GM19099 (cell line): ENCODE data around the gene SLC35D2.

ENCODE experiments used
- POLR2A ChIP-seq: IDR thresholded peaks from 3 replicates; pipeline ENCODE4 v1.6.1; 2011; ENCODE audit warnings: low read depth; ENCODE audit not compliant: insufficient read length; ENCODE audit errors: extremely low read depth

The SLC35D2 gene

DNA sequence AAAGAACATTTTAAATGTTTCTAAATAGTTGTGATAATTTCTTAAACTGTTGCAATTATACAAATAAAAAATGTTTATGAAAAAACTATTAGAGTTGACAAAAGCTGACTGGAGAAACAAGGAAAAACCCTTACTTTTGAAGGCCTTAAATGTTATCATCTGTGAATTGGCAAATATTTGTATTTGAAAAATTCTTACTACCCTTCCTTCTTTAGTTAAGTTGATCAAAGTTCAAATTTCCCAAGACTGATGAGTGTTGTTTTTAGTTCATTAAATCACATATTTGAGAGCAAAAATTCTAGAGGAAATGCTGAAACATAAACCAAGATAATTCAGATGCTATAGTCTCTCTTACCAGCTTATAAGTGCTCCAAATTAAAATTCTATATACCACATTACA is 2.6 kb upstream of the SLC35D2 start:
- no peak for TF ChIP-seq POLR2A

DNA sequence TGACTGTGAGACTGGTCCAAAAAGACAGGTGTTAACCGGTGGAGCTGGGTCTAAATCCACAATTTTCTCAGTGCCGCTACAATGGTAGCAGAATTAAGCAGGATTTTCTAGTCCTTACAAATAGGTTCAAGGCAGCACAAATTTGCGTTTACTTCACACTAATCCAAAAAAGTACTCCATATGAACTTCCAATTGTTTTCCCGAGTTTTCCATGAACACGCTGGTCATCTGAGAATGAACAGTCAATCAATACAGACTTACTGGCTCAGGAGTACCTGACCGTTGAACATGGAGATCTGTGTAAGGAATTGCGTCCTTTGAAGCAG is 709 bp downstream of the SLC35D2 start:
- no peak for TF ChIP-seq POLR2A

DNA sequence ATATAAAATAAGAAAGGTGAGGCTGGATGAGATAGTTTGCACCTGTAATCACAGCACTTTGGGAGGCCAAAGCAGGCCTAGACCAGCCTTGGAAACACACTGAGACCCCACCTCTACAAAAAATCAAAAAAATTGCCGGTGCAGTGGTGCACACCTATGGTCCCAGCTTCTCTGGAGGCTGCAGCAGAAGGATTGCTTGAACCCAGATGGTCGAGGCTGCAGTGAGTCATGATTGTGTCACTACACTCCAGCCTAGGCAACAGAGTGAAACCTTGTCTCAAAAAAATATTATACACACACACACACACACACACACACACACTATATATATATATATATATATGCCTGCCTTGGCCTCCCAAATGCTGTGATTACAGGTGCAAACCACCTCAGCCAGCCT is 1.3 kb downstream of the SLC35D2 start:
- TF ChIP-seq POLR2A = no peak

DNA sequence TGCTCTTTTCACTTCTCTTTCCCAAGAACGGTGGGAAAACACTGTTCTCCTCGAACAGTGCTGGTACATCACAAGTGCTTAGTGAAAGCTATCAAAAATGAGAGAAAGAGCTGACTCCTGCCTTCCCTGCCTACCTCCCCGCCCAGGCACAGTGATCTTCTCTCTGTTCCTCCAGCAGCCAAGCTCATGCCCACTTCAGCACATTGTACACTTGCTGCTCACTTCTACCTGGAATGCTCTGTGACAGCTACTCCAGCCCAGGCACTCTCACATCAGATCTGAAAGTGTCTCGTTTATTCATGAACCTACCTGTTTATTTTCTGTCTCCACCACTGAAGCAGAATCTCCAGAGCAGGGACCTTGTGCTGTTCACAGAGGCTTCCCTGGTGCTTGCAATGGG is 1.8 kb downstream of the SLC35D2 start:
- TF ChIP-seq POLR2A = no peak

DNA sequence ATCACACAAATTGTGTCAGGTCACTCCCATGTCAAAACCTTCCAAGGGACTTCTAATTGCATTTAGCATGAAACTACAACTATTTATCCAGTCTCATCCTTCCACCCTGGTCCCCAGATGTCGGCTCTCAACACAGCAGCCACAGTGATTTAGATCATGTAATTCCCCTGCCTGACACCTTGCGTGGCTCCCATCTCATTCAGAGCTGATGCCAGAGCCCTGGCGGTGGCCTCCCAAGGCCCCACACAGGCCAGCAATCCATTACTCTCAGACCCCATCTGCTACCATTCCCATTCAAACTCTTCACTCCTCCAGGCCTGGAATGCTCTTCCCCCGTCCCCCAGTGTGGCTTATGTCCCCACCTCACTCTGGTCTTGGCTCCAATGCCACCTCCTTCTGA is 2.4 kb downstream of the SLC35D2 start:
- TF ChIP-seq POLR2A = no peak

DNA sequence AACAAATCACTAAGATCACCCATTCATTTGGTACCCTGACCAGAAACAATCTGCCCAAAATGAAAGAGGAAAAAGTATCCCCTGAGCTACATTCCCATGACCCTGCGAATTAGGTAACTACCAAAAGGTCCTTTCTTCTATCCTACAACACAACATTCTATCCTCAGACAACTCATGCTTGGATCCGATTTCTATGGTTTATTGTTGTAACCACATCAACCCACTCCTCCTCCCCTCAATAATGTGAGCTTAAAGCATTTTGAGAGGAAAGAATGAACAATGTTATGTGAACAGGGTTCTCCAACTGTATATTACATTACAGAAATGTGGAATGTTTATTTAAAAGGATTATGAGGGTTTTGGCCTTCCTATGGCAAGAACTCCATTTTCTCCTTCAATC is 4.0 kb downstream of the SLC35D2 start:
- TF ChIP-seq POLR2A = no peak

DNA sequence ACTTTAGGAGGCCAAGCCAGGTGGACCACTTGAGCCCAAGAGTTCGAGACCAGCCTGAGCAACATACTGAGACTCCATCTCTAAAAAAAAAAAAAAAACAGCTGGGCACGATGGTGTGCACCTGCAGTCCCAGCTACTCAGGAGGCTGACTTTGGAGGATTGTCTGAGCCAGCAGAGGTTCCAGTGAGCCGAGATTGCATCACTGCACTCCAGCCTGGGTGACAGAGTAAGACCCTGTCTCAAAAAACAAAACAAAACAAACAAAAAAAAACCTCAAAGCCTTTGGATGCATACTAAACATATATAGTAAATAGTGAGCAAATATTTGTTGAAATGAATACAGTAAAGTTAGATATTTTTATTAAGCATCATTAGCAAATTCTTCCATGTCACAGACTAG is 5.3 kb downstream of the SLC35D2 start:
- TF ChIP-seq POLR2A = no peak

DNA sequence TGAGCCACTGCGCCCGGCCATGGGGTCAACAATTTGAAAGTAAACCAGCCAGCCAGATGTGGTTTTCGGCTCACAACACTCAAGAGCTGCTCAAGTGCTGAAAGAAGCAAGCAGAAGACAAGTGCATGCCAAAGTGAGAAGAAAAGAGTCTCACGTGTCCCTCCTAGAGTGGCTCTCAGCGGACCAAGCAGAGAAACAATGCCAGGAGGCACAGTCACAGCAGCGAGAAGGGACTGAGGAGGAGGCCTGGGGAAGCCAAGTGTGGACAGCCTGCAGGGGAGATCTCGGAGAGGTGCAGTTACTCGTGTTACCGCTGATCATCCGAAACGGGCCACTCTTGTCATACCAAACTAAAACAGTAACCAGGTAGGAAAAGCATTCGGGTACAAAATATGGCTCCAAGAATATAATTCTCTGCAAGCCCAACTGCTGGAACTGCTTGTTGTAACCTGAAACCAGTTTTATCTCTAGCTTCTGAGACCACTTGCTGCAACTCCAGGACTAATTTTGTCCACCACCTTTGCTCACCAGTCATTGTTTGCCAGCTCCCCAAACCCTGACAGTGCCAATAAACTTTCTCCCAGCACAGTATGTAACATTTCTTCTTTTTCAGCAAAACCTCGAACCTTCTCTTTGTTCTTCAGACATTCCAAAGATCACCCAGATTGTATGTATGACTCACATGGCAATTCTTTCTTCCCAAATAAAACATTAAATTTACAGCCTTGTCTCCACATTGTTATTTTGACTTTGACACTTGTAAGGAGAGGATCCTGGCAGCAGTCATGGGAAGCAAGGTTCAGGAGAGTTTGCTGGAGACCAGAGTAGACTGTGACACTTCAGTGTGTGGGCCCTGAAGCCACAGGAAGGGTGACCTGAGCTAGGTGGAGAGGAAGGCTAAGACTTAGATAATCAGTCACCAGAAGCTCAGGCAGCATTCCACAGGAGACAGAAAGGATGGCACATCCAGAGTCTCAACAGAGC is 6.3 kb downstream of the SLC35D2 start:
- no peak for TF ChIP-seq POLR2A

DNA sequence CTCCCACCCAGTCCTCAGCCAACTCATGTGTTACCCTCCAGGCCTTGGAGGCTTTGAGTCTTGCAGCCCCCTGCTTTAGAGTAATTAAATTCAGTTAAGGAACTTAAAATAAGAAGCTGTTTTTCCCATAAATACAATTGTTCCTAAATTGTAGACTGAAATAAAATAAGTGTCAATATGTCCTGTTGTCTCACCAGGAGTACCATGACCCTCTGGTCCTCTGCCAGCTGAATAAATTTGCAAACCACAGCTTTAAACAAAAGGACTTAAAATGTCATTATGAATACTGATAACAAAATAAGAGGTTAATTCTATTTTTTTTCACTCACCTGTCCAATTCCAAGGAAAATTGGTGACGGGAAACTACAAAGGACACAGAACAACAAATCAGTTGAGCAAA is 15.6 kb downstream of the SLC35D2 start:
- no peak for TF ChIP-seq POLR2A

DNA sequence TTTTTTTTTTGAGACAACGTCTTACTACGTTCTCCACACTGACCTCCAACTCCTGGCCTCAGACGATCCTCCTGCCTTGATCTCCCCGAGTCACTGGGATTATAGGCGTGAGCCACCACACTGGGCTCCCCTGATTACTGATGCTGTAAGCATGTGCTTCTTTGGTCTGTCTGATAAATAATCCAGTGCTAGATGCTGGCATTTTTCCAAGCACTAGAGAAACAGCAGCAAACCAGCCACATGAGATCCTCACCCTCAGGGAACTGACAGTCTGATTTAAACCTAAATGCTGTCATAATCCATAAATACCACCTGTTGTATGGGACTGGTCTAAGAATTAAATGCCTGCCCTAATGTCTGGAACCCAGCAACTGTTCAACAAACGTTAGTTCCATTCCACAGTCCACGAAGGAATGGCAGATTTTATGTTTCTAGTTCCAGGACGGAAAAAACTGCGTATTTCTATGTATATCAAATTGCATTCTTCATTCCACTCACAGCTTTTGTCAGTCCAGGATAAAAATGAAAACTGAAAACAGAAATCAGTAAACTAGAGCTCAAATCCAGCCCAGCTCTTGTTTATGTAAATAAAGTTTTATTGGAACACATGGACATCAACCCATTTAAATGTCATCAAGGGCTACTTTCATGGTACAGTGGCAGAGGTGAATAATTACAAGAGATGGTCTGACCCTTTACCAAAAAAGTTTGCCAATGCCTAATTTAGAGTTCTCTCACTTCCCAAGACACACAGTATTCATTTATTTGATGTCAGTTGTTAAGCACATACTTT is 20.1 kb downstream of the SLC35D2 start:
- no peak for TF ChIP-seq POLR2A

DNA sequence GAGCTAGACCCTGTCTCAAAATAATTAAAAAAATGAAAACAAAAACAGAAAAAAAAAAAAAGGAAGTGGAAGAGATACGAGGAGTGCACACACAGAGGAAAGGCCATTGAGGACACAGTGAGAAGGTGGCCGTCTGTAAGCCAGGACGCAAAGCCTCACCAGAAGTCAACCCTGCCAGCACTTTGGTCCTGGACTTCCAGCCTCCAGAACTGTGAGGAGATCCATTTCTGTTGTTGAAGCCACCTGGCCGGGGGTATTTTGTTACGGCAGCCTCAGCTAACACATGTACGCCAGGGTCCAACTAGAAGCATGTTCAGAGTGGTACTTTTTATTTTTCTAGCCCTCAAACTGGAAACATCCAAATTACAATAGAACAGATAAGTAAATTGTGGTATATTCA is 21.8 kb downstream of the SLC35D2 start:
- no peak for TF ChIP-seq POLR2A

DNA sequence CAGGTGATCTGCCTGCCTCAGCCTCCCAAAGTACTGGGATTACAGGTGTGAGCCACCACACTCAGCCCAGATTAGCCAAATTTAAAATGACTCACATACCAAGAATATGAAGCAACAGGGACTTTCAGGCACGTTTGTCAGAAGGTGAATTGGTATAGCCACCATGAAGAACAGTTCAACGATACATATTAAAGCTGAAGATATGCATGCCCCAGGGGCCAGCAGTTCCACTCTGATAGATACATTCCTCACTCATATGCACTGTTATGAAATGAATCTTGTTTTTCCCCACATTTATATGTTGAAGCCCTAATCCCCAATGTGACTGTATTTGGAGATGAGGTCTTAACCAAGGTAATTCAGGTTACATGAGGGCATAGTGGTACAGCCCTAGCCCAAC is 22.5 kb downstream of the SLC35D2 start:
- TF ChIP-seq POLR2A = no peak

DNA sequence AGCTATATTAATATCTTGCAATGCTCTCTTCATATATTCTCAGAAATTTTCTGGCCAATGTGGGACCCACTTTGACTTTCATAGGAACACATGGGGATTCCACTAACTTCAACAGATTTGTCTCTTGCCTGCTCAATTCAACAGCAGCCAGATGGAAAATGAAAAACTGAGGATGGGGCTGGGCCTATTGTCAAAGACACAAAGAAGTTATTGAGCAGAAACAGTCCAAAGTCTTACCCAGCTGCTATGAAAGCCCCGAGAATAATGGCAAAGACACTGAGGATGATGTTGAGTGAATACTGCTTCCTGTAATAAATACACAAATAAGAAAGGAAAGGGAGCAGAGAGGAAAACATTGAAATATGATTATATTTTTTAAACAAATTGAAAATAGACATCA is 32.6 kb downstream of the SLC35D2 start:
- no peak for TF ChIP-seq POLR2A

DNA sequence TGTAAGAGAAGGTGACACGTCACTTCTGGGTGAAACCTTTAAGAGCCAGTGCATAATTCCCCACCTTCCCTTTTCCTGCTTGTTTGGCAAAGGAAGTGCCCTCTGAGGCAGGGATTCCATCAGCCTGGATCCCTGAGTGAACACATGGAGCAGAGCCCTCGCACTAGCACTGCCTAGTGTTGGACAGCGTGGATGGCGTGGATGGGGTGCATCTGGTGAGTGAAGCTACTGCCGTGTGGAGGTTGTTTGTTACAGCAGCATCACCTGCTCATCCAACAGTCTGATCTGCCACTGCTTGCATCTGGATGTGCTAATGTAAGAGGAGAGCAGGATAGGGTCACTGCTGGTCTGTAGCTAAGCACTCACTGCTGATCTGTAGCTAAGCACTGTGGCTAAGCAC is 35.2 kb downstream of the SLC35D2 start:
- TF ChIP-seq POLR2A = no peak

DNA sequence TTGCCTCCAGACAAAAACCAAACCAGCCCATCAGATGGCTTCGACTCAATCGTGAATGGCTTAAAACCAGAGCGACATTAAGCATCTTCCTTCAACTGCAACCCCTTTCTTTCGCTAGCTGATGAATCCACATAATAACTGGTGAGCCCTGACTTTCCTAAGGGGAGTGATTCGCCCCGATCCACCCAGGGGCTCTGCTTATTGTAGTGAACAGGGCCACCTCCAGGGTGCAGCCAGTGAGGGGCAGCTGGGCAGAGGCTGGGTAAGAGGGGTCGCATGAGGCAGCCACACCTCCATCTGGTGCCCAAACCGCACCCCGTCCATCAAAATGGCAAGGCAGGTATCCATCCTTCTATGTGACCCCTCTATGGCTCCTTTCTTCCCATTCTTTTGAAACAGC is 38.0 kb downstream of the SLC35D2 start:
- no peak for TF ChIP-seq POLR2A

DNA sequence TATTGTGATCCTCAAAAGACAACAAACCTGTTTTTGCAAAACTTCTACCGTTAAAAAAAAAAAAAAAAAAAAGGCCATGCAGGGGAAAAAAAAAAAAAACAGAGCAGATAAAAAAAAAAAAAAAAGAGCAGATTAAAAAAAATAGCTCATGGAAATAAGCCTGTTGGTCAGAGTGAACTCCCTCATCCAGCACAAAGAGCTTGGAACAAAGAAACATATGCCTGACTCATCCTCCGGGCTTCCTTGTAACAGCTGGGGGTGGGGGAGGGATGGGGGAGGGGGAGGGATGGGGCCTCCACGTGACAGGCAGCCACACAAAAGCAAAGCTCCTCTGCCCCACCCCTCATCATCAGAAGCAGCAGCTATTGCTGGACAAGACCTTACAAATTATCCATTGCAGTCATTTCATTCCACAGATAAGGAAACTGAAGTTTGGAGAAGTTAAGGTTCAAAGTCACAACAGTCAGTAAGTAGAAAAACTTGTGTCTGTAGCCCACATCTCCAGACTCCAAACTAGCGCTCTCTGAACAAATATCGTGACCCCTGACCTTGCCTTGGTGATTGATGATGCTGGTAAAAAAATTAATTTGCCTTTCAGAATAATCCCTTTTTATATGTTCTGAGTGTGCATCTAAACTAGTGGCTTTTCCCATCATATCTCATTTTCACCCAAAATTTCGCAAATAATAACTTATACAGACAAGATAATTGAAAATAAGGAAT is 38.9 kb downstream of the SLC35D2 start:
- no peak for TF ChIP-seq POLR2A
